NCI-H1694 treated with DMSO at 0.1 percent for 48 hours (cell line): ENCODE data around the gene MRI1.
A peak's percentile ranks its signal among the peaks of the same experiment; 100 is the strongest.
"Not testable (repeated sequence)": the region's sequence is repeated elsewhere in the genome, so short reads cannot be mapped to it uniquely, and the experiment has no call there.

Experiments
- DNase-seq: peaks from one replicate; lab custom pipeline; 2025; lab: John Stamatoyannopoulos, UW

The MRI1 gene

GRCh38 chr19:13764101-13764807, at the start of gene MRI1:
TSS of gene MRI1 (plus strand) at chr19:13764522. CDS start at chr19:13764589, 67 bp downstream.
- peak; percentile 31 for DNase-seq

DNA sequence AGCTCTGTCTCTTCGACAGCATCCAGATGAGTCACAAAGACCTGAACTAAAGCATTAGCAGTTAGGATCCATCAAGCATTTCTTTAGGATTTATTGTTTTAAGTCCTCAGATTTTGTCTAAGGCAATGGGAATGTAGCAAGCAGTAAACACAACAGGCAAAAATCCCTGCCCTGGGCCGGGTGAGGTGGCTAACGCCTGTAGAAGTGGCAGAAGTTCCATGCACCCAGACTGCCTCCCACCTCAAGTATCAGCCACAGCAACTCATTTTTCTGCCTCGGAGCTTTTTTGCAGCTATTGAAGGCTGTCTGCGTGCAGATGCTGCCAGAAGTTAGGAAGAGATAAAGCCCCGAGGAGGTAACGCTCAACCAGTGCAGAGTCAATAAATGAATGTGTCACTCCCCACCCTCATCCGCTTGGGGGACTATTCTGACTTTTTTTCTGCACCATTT, 47.1 kb upstream of the MRI1 start:
- no peak for DNase-seq

DNA sequence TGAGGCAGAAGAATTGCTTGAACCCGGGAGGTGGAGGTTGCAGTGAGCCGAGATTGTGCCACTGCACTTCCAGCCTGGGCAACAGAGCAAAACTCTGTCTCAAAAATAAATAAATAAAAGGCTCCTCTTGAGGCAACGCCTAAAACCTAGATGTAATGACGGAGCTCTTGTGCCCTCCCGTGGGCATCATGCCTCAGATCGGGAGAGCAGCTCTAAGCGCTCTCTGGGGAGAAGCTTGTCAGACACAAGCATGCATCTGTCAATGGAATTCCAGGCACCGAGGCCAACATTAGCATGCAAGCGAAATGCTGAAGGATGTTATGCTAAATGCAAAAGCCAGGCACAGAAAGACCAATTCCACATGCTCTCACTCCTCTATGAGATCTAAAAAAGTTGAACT, 45.6 kb upstream of the MRI1 start:
- peak; percentile 90 for DNase-seq

GRCh38 chr19:13722146-13722545, 42.2 kb upstream of the MRI1 start:
- no peak for DNase-seq

DNA sequence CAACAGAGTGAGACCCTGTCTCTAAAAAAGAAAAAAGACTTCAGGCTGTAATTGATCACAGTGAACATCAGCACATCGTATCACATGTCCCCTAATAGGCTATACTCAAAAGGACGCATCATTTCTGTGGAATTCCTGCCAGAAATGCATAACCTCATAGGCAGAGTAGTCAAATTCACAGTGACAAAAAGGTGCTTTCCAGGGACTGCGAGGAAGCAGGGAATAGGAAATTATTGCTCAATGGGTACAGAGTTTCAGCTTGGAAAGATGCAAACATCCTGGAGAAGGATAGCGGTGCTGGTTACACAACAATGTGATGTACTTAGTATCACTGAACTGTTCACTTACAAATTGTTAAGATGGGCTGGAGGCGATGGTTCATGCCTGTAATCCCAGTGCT, 41.1 kb upstream of the MRI1 start:
- DNase-seq: no peak

DNA sequence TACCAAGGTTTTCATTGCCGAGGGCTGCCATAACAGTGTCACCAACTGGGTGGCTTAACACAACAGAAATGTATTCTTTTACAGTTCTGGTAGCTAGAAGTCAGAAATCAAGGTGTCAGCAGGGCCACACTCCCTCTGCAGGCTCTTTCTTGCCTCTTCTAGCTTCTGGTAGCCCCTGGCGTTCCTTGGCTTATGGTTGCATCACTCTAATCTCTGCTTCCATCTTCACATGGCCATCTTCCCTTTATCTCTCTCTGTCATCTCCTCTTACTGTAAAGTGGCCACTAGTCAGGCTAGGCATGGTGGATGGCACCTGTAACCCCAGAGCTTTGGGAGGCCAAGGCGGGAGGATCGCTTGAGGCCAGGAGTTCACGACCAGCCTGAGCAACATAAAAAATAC, 38.0 kb upstream of the MRI1 start:
- no peak for DNase-seq

DNA sequence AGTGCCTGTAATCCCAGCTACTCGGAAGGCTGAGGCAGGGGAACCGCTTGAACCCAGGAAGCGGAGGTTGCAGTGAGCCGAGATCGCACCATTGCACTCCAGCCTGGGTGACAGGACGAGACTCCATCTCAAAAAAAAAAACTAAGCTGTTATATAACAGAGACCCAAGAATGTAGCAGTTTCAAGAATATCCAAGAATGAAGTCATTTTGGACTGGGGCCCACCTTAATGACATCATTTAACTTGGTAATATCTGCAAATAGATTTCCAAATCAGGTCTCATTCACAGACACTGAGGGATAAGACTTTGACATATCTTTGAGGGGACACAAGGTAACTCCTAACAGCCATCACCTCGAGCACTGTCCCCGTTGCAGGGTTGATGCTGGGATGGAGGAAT, 36.5 kb upstream of the MRI1 start:
- no peak for DNase-seq

- no peak for DNase-seq
These were observed 34.5 kb upstream of the MRI1 start for GRCh38 chr19:13729859-13730258.

DNA sequence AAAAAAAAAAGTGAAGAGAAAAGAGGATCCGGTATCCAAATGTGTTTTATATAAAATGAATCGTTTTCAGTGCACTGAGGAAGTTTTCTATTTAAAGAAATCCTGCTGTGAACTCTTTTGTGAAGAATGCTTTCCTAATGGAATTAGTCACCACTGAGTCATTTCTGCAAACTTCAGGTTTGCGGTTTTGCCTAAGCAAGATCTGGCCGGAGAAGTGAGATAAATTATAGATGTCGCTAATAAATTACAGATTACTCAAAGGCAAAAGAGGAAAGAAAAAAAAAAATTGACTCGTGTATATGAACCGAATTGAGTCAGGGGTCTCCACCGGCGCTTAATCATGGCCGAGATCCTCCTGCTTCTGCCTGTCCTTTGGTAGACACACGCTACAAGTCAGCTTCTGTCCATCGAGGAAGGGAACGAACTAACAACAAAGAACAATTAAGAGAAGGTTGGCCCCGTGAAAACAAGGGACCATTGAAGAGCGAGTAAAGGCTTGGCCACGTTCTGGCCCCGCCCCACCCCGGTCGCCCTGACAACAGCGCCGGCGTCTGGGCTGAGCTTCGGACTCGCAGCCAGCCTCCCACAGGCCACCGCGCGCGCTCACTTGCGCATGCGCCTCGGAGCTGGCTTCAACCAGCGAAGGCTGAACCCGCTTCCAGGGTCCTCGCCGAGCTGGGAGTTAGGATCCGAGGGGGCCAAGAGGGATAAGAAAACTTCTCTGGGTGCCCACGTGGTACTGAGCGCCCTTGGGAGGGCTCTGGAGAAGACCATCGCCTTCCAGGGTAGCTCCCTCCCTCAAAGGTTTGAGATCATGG, 33.0 kb upstream of the MRI1 start:
- DNase-seq: peak; percentile 61

DNA sequence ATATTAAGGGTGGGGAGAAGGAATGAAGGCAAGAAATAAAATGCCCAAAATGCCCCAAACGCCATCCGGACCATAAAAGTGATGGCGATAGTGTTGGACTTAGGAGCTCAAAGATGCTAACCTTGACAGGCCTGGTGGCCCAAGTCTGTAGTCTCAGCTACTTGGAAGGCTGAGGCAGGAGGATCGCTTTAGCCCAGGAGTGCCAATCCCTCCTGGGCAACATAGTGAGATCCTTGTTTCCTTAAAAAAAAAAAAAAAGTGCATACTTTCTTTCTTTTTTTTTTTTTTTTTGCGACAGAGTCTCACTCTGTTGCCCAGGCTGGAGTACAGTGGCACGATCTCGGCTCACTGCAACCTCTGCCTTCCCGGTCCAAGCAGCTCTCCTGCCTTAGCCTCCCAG, 32.0 kb upstream of the MRI1 start:
- no peak for DNase-seq

GRCh38 chr19:13734751-13735150, 29.6 kb upstream of the MRI1 start:
- no peak for DNase-seq

DNA sequence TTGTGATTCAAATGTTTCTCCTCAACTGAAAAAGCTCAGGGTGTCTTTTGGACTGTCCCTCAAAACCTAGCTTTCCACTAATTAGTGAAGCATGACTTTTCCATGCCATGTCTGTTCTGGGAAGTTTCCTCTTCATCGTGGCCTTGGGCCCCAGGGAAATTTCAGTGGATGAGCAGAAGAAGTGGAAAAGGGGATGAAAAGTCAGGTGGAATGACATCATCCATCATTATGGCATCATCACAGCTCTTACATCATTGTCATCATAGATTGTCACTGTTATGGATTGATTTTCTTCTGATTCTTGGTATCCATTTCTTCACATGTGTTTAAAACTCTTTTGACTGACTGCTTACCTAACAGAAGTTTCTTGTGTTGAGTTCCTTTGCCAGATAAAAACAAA, 26.2 kb upstream of the MRI1 start:
- no peak for DNase-seq

GRCh38 chr19:13741893-13742292, 22.4 kb upstream of the MRI1 start:
- DNase-seq: no peak

GRCh38 chr19:13742756-13743155, 21.6 kb upstream of the MRI1 start:
- DNase-seq: no peak

DNA sequence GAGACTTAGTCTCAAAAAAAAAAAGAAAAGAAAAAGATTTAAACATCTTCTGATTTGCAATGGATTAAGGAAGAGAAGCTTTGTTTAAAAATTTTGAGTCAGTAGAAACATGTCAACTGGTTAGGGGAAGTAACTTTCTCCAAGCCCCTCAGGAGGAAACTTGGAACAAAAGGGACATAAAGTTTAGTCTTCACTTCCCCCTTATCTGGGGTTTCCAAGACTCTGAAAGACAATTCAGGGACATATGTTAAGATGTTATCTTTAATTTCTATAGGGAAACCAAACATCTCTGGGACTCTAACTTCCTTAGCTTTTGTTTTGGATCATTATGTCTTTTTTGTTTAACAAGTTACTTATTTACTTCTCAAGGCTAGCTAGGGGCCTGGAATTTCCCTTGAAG, 20.1 kb upstream of the MRI1 start:
- DNase-seq: no peak

- DNase-seq: no peak
These were observed 17.2 kb upstream of the MRI1 start for GRCh38 chr19:13747098-13747453.

- DNase-seq: no peak
These were observed 16.0 kb upstream of the MRI1 start for GRCh38 chr19:13748169-13748828.

DNA sequence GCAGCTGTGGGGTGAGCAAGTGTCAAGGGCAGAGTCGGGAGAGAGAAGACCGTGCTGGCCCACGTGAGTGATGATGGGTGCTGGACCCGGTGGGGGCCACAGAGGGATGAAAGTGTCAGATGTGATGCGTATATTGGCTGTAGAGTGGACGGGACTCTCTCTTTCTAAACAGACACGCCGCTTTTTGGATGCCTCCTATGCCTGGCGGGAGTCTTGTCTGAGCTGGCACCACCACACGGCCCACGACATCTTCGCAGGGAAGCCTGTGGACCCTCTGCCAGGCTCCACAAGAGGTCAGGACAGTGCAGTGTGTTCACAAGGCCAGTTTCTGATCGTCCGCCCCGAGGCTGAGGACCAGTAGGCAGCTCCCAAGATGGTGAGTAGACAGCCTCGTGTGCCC, 12.9 kb upstream of the MRI1 start:
- DNase-seq: no peak

- DNase-seq: not testable (repeated sequence)
These were observed 10.7 kb upstream of the MRI1 start for GRCh38 chr19:13753622-13754021.

DNA sequence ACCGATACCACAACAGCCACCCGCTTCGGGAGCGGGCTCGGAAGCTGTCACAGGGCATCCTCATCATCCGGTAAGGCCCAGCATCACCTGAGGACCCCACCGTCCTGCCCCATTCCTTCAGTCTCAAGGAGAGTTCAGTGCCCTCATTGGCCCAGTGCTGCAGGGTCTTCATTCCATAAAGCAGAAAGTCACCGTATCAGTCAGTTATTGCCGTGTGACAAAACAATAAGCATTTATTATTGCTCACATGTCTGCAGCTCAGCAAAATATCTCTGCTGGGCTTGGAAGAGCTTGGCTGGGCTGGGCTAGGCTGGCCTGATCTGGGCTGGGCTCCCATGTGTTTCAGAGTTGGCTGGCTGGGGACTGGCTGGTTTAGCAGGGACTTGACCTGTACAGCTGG, 8.1 kb upstream of the MRI1 start:
- DNase-seq: no peak

DNA sequence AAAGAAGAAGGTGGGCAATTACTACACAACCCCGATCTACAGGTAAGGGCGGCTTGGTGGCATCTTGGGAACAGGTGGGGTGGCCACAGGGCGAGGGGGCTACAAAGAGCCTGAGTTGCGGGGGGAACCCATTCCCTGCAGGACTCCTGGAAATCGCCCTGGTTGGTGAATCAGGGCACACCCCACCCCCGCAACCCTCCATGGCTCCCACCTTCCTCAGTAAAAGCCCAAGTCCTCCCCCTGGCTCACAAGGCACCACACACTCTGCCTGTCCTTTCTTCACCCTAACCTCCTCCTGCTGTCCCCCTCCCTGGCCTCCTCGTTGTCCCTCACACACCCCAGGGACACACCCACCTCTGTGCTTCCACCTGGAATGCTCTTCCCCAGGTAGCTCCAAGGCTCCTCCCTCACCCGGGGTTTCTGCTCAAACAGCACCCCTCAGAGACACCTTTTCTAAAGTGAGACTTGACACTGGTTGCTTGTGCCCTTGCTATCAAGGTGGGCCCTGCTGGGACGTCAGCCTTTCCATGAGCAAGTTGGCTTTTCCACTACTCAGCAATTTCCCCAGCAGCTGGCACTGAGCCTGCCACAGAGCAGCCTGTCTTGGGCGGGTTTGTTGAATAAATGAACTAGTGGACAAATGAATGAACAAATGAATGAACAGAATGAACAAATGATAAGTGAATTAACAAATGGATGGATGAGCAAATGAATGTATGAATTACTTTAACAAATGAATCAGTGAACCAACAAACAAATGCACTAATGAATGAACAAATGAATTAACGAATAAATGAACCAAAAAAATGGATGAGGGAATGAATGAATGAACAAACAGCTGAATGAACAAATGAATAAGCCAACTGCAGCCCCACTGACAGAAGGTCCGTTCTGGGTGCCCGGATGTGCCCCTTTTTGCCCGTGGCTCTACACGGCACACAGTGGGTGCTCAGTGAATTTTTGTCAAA, 6.2 kb upstream of the MRI1 start:
- DNase-seq: no peak

DNA sequence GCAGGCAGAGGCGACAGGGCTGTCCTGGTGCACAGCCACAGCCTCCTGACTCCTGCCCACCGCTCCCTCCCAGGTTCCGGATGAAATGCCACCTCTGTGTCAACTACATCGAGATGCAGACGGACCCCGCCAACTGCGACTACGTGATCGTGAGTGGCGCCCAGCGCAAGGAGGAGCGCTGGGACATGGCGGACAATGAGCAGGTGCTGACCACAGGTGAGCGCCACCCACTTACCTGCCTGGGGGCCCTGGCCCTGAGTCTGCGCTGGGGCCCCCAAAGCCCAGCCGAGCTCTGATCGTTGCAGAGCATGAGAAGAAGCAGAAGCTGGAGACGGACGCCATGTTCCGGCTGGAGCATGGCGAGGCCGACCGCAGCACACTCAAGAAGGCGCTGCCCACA, 5.5 kb upstream of the MRI1 start:
- DNase-seq: no peak
